HL-60/S4 treated with phorbol 12-myristate 13-acetate at 8.2 ng/mL for 4 days and 3 days (cell line): ENCODE measurements around the gene OTOP2.
"Not testable (repeated sequence)": the region's sequence is repeated elsewhere in the genome, so short reads cannot be mapped to it uniquely, and the experiment has no call there.

Source experiments
- in situ Hi-C: fragments of 300-500 bp; cut with MboI; formaldehyde crosslinking; loops from 2 replicates; pipeline ENCODE4 v1.15.0; 2022; ENCODE audit warnings: low sequenced_read_pairs

Gene OTOP2

DNA sequence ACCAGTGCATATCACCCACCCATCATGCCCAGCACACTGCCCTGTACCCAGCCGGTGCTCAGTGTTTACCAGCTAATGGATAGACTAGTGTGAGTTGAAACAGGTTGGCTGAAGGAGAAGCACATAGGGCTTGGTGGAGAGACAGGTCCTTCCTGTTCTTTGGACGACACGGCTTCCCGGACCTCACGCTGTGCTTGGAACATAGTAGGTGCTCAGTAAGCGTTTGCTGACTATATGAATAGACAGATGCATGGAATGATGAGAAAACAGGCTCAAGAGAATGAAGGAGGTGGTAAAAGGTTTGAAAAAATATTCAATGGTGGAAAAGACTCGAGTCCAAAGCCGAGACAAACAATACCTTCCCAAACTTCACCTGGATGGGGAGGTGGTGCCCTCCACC, 23.9 kb upstream of the OTOP2 start:
- in situ Hi-C loops, result no loop called here

DNA sequence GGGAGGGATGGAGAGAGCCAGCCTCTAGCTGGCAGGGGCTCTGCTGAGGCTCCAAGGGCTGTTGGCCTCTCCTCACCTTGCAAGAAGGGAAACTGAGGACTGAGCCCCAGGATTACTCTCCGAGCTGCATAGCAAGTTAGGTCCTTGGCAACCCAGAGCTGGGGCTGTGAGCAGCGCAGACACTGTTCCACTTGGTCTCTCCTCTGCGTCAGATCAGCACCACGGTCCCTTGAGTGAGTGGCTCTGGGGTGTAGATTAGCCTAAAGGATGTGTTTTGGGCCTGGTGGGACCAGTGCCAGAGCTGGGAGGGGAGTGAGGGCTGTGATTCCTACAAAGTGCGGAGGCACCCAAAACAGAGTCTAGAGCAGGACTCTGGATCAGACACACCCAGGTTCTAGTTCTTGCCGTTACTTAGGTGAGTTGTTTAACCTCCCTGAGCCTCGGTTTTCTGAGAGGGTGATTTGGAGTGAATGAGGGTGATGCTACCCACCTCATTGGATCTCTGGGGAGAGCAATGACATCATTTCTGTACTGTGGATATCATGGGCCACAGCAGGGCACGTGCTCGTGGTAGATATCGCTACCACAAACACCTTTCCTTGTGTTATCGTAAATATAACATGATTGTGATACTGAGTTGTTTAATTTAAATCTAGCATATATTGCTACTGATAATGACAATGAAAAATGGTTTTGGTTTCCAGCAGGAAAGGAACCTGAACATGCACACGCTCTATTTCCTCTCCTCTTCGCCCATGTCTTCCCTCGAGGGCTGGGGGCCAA, 22.5 kb upstream of the OTOP2 start:
- in situ Hi-C loops, result no loop called here

DNA sequence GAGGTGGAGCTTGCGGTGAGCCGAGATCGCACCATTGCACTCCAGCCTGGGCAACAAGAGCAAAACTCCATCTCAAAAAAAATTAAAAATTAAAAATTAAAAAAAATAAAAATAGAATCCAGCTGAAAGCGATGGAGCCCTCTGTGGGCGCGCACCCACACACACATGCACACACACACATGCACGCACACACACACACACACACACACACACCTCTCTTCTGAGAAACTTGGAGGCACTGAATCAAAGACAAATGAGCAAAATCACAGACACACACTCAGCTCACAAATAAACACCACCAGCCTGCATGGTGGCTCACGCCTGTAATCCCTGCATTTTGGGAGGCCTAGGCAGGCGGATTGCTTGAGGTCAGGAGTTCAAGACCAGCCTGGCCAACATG, 21.0 kb upstream of the OTOP2 start:
- in situ Hi-C loops, result no loop called here

DNA sequence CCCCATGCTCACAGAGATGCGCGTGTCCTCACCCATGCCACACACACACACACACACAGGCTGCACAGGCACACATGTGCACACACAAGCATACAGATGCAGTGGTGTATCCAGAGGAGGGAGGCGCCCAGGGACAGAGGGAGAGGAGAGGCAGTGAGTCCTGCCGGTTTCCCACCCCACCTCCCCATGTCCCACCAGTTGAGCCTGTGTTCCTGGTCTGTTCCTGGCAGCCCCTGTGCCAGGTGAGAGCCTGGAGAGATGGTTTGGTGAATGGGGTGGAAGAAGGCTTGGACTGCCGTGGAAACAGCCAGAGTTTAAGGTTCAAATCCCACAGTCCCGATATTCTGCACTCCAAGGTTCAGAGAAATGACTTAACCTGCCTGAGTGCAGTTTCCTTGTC, 20.4 kb upstream of the OTOP2 start:
- in situ Hi-C loops, result no loop called here

DNA sequence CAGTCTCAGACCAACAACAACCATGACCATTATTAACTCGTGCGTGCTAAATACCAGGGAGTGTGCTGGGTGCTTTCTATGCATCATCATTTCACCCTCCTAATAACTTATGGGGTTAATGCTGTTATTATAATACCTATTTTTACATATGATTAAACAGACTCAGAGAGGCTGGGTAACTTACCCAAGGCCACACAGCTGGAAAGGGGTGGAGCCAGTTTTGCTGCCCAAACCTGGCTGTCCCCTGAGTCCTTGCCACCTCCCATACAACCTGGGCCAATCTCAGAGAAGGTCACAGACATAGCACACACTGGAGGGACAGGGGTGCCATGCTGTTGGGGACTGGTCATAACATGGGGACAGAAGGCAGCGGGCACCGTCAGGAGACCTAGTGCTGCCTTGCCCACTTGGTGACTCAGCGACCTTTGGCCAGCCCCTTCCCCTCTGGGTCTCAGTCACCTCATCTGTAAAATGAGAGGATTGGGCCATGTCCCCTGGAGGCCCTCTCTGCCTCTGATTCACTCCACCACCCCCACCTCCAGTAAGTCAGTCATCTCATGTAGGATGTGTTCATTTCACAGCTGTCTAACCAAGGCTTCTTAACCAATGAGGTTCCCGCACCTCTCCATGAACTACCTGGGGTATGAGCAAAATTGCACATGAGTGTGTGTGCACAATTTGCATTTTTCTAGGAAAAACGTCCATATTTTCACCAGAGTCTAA, 19.2 kb upstream of the OTOP2 start:
- in situ Hi-C loops, result no loop called here

DNA sequence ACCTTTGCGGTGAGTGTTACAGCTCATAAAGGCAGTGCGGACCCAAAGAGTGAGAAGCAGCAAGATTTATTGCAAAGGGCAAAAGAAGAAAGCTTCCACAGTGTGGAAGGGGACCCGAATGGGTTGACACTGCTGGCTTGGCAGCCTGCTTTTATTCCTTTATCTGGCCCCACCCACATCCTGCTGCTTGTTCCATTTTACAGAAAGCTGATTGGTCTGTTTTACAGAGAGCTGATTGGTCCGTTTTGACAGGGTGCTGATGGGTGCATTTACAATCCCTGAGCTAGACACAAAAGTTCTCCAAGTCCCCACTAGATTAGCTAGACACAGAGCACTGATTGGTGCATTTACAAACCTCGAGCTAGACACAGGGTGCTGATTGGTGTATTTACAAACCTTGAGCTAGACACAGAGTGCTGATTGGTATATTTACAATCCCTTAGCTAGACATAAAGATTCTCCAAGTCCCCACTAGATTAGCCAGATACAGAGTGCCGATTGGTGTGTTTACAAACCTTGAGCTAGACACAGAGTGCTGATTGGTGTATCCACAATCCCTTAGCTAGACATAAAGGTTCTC, 17.8 kb upstream of the OTOP2 start:
- in situ Hi-C loops, result not testable (repeated sequence)

DNA sequence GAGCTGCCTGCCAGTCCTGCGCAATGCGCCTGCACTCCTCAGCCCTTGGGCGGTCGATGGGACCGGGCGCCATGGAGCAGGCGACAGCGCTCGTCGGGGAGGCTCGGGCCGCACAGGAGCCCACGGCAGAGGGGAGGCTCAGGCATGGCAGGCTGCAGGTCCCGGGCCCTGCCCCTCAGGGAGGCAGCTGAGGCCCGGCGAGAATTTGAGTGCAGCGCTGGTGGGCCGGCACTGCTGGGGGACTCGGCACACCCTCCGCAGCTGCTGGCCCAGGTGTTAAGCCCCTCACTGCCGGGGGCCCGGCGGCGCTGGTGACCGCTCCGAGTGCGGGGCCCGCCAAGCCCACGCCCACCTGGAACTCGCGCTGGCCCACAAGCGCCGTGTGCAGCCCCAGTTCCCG, 17.1 kb upstream of the OTOP2 start:
- in situ Hi-C loops, result no loop called here

DNA sequence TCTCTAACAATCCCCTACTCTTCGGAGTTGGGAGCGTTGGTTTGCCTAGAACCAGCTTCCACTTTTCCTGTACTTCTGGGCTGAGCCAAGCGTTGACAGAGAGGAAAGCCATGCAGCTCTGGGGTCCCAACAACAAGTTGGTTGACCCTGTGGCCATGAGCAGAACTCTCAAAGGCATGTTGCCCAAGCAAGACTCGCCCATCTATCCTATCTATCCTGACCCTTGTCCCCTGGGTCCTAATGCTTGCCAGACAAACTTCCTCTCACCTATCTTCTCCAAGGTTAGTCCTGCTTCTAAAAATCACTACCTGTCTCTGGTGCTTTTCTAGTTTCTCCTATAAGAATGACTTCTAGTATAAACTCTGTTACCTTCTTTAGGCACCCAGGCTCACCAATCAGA, 15.0 kb upstream of the OTOP2 start:
- in situ Hi-C loops, result not testable (repeated sequence)

DNA sequence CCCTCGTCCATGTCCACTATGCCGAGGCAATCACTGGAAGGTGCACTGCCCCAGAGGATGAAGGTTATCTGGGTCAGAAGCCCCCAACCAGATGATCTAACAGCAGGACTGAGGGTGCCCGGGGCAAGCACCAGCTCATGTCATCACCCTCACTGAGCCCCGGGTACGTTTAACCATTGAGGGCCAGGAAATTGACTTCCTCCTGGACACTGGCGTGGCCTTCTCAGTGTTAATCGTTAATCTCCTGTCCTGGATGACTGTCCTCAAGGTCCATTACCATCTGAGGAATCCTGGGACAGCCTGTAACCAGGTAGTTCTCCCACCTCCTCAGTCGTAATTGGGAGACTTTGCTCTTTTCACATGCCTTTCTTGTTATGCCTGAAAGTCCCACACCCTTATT, 12.7 kb upstream of the OTOP2 start:
- in situ Hi-C loops, result not testable (repeated sequence)

DNA sequence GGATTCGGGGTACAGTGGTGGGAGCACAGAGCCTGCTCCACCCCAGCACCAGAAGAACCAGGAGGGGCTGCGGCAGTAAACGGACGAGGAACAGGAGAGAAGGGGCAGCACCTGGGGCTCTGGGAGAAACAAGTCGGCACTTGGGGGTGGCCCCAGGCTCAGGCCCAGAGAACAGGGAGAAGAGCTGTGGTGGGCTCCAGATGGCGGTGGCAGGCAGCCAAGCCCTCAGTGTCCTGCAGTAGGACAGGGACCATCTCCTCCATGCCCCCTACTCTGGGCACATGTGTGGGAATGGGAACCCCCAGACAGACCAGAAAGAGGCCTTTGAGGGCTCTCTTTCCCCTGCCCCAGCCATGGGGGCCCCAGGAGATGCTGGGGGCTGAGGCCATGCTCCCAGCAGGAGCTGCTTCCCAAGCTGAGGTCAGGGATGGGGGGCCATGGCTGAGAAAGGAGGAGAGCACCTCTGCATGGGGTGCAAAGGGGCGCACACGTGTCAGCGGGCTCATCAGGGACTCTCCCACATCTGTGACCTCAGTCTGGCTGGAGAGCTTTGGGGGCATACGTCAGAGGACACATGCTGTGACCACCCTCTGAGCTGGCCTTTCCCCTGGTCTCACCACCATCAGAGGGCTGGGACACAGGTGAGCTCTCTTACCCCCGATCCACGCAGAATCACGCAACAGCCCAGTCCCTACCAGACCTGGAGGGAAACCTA, 7.8 kb upstream of the OTOP2 start:
- in situ Hi-C loops, result no loop called here

DNA sequence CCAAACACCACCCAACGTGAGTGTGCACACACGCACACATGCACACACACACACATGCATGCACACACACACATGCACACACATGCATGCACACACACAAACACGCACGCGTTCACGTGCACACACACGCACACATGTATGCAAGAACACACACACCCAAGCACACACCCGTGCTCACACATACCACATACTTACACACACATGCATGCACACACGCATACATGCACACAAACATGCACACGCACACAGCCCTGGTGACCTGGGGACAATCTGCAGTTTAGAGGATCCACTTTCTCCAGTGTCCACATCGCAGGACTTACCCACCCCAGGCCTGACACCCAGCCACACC, 7.2 kb upstream of the OTOP2 start:
- in situ Hi-C loops, result no loop called here

DNA sequence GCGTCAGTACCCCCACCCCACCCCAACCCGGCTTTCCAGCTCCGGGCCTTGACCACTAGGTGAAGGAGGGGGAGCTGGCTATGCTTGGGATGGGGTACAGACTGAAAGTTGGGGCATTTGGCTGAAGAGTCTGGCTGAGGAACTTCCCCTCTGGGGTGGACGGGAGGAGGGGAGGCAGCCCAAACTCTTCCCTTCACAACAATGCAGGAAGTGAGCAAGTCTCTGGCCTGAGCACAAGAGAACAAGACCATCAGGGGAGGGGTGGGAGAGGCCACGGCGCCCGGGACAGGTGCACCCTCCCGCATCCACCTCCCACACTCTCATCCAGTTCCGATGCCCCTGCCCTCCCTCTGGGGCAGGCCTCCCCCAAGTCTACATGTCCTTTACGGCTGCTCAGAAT, 6.6 kb upstream of the OTOP2 start:
- in situ Hi-C loops, result no loop called here

DNA sequence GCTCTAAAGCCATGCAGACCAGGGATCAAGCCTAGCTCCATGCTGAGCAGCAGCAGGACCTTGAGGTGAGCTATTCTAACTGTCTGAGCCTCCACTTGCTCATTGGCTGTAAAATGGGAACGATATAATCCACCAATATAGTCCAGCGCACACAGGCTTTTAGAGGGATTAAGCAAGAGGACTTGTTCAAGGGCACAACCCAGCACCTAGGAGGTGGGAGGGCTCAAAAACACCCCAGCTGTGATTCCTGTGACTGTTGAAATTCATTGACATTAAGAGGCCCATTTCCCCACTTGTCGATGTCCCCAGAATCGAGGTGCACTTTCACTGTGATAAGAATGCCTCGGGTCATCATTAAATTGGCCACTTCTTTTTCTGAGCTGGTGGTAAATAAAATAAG, 5.2 kb upstream of the OTOP2 start:
- in situ Hi-C loops, result no loop called here

DNA sequence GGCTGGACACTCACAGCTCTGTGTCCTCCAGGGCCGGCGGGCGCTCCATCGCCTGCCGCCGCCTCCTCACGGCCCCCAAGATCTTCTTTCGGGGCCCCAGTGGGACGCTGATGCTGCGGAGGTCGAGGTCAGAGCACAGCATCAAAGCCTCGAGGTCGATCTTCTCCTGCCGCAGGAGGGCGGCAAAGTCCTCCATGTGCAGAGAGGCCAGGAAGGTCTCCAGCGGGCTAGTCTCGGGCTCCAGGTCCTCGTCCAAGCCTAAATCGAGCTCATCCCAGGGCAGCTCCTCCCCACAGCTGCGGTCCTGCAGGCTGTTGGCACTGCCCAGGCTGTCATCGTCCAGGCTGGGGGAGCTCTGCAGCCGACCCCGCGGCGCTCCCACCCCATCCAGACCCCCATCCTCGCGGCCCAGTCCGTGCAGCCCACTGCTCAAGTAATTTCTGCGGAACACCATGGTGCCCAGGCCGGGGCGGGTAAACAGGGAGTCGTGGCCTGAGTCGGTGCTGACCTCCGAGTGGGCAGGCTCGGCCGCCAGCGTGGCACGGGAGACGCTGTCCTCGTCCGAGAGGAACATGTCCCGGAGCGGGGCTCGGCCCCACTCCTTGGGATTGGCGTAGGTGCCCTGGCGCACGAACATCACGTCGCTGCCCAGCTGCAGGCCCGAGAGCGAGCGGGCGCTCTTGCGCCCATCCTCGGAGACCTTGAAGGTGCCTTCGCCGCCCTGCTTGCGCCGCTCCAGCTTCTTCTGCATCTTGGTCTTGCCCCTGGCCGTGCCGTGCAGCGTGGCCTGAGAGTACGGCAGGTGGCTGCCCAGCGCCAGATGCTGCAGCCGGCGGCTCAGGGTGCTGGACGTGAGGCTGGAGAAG, 4.4 kb upstream of the OTOP2 start:
- in situ Hi-C loops, result no loop called here

DNA sequence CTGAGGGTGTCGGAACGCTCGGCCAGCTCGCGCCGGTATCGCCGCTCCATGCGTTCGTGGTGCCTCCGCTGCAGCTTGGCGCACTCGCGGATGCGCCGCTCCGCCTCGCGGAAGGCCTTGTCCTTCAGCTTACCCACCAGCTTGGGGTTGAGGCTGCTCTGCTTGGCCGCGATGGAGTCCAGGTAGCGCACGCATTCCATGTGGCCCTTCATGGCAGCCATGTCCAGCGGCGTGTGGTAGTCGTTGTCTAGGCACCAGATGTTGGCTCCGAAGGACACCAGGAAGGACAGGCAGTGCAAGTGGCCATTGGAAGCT, 3.8 kb upstream of the OTOP2 start:
- in situ Hi-C loops, result no loop called here

DNA sequence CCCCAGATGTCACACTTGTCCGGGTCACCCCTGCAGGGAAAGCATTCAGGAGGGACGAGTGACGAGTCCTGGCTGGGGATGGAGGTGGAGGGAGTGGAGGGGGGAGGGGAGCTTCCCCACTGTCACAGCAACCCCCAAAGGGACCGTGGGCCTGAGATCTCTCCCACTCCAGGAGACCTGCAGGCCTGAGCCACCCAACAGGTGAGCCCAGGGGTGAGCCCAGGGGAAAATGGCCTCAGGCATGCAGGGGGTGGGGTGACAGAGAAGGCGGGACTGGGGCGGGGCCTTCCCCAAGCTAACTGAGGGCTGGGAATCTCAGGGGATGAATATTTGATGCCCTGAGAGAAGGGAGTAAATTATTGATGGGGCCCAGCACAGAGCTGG, 3.4 kb upstream of the OTOP2 start:
- in situ Hi-C loops, result no loop called here

DNA sequence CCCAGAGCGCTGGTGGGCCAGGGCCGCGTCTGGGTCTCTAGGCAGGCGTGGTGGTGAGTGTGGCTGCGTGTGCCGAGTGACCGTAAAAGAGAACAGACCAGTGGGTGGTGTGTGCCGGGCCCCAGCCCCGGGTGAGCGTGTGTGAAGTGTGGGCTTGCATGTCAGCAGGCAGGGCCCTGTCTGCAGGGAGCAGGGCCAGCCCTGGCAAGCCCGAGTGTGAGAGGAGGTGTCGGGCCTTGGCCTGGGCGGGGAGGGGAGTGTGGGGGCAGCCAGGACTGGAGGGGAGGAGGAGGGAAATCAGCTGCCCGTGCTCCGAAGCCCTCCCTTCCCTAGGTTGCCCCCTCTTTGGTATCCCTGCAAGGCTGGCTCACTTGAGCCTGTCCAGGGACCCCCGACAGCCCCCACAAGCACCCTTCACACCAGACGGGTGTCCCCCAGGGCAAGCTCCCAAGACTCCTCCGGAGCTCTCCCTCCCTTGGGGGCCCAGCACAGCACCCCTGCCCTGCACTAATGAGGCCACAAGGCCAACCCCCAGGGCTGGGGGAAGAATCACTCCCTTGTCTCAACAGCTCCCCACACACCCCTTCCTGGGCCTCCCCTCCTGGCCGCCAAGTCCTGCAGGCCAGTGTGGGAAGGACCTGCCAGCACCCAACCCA, 2.9 kb upstream of the OTOP2 start:
- in situ Hi-C loops, result no loop called here

DNA sequence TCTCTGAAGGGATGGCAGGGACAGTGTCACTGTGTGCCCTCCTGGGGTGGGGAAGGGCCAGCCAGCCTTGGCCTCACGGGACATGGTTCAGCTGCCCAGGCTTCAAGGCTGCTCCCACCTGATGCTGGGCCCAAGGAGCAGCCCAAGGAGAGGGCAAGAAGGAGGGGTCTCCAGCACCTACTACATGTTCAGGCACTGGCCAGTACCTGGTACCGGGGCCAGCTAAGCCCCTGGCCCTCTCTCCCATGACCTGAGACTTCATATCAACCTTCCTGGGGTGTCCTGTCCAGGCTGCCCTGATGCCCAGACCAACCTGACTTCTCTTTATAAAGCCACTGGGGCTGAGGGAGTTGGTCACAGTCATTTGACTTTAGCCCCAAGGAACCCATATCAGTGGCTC, 2.3 kb upstream of the OTOP2 start:
- in situ Hi-C loops, result no loop called here

DNA sequence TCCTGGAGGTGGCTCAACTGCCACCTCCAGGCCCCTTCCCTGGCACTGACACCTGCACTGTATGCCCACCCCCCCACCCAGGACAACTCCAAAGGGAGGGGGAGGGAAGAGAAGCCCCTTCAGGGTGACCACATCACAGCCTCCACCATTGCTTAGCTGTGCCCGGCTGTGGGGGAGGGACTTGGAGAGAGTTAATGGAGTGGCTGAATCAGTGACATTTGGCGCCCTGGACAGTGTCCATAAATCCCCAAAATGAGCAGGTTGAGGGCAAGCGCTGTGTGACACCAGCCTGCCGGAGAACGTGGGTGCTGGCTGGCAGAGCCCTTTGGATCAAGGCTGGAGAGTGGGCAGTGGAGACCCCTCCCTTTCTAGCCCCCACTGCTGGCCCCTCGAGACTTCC, 1.9 kb upstream of the OTOP2 start:
- in situ Hi-C loops, result no loop called here

DNA sequence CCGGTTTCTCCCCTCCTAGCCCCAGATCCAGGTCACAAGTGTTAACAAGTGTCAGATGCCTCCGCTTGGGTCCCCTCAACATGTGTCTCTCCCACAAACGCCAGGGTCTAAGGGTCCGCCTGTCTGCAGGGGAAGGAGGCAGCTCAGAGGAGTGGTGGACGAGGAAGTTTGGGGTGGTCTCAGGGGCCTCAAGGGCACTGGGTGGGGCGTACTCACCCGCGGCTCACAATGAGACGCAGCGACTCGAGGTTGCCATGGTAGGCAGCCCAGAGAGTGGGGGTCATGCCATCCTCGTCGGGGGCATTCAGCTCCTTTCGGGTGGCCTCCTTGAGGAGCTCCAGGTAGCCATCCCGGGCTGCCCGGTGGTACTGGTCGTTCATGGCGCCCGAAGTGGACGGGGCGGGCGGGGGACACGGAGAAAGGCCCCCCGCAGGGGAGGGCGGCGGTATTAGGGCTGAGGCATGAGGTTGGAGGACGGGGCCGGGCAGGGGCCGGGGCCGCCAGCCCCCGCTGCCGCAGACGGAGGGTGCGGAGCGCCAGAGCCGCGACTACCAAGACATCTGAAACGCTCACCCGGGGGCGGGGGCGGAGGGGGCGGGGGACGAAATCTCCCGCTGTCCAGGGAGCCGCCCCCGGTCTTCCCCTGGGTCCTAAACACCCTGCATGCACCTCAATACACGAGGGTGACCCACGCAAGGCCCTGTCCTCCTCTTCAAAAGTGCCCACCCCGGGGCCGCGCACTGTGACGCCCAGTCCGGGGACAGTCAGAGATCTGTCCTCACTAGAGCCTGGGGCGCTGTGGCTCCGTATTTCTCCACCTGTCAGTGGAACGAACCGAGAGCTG, 1.2 kb upstream of the OTOP2 start, which contains the start of gene USH1G:
USH1G (minus strand) TSS at position 562 of the 844 bp plus-strand sequence; CDS start at position 380, 182 bp downstream.
- in situ Hi-C loops, result no loop called here
